NT2/D1 (cell line): ENCODE measurements around the gene ZNF248.
"Not testable (repeated sequence)": the region's sequence is repeated elsewhere in the genome, so short reads cannot be mapped to it uniquely, and the experiment has no call there.

Experiments
- YY1 ChIP-seq: IDR thresholded peaks from 2 replicates; pipeline ENCODE4 v1.6.1; 2011; ENCODE audit not compliant: insufficient read length, insufficient read depth
- ZNF274 ChIP-seq: IDR thresholded peaks from 2 replicates; pipeline ENCODE4 v1.6.1; 2011; ENCODE audit warnings: mild to moderate bottlenecking, low read depth, low read length

DNA sequence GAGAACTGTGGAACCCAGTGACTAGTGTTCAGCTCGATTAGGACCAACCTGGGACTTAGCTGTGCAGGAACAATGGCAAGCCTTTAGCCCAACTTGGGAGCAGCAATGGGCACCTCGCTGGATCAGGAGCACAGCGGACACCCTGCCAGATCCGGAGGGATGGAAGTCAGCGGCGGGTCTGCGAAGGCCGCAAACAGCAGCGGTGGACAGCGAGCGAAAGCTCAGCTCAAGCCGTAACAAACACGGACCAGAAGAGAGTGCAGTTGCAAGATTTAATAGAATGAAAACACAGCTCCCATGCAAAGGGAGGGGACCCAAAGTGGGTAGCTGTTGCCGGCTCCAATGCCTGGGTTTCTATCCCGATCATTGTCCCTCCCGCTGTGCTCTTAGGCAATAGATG lies 1.9 kb upstream of the ZNF248 start:
- TF ChIP-seq YY1, ZNF274: not testable (repeated sequence)
